ENCODE results near the gene JDP2.

The JDP2 gene

GRCh38 chr14:75452324-75452723, 24.5 kb downstream of the JDP2 start:
- H3K4me1 Mint-ChIP-seq (ENCODE audit: low read depth) = peaks cover 2% of the 10 kb centered on the region
- no peaks in the 10 kb centered on the region for H3K36me3 Mint-ChIP-seq
- H3K27ac Mint-ChIP-seq = no peak overlapping the region
- no peak overlapping the region for H3K4me3 Mint-ChIP-seq
- peaks cover 3% of the 10 kb centered on the region for H3K27me3 Mint-ChIP-seq
- H3K9me3 Mint-ChIP-seq (ENCODE audit: low read depth) = no peaks in the 10 kb centered on the region

DNA sequence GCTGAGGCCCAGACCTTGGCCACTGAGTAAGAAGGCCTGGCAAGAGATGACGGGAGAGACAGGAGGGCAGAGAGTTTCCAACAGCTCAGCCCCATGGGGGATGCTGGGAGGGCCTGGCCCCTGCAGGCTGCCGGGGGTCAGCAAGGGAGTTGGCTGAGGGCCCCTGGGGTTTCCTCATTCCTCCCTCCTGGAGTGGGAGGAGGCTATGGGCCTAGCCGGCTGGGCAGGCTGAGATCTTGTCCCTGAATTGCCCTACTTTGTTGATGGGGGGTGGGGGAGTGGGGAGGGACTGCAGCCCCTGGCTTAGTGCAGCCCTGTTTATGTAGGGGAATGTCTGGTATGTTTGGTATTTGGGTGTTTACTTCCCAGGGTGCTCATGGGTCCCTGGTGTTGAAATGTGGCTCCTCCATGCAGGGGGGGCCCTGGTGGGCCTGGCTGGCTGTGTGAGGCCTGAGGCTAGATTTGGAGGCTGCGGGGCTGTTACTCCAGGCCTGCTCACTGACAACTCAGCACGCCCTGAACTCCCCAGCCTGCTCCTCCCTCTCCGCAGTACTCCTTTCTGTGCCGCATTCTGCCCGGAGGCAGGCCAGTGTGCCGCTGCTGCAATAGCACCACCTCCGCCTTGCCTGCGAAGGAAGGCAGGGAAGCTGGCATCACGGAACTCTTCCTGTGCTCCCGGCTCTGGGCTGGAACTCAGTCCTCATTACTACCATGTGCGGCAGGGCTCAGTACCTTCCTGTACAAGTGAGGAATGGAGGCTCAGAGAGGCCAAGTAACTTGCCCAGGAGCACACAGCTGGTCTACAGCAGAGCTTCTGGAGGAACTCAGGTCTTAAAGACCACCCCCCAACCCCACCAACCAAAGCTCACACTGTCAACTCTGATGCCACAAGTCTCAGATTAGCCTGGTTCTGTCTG, 25.3 kb downstream of the JDP2 start:
- Mint-ChIP-seq H3K4me1 (ENCODE audit: low read depth) (peaks cover 2% of the 10 kb centered on the region), H3K36me3 (no peaks in the 10 kb centered on the region), H3K9me3 (ENCODE audit: low read depth) (no peaks in the 10 kb centered on the region), H3K4me3 (no peak overlapping the region), H3K27ac (no peak overlapping the region), H3K27me3 (peaks cover 3% of the 10 kb centered on the region)

DNA sequence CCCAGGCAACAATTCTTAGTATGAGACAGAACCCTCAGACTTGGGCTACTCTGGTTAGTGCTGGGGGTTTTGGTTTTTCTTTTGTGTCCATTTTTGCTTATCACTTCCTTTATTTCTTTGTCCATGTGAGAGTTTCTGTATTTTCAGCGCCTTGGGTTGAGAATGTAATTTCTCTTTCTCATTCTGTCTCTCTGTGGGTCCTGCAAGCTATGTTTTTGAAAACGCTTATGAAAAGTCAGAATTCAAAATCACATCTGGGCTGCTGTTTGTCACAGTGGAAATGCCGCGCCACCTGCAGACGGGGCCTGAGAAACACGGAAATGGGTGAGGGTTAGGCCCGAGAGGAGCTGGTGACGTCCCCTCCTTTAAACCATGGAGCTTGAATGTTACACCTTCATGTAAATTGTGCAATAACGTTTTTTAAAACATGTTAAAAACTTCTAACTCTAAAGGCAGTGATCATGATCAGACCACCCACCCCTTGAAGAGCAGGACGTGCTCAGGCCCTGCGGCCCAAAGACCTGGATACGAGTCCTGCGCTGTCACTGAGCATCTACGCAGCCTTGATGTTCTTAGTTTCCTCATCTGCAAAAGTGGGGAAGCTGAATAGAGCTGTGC, 26.1 kb downstream of the JDP2 start:
- Mint-ChIP-seq H3K9me3 (ENCODE audit: low read depth) (no peaks in the 10 kb centered on the region), H3K4me1 (ENCODE audit: low read depth) (peaks cover 6% of the 10 kb centered on the region), H3K27me3 (peaks cover 3% of the 10 kb centered on the region), H3K4me3 (no peak overlapping the region), H3K27ac (no peak overlapping the region), H3K36me3 (no peaks in the 10 kb centered on the region)

- Mint-ChIP-seq H3K4me1 (ENCODE audit: low read depth) (peaks cover 6% of the 10 kb centered on the region), H3K27me3 (no peaks in the 10 kb centered on the region)
These were observed 27.2 kb downstream of the JDP2 start for GRCh38 chr14:75454963-75455546.

DNA sequence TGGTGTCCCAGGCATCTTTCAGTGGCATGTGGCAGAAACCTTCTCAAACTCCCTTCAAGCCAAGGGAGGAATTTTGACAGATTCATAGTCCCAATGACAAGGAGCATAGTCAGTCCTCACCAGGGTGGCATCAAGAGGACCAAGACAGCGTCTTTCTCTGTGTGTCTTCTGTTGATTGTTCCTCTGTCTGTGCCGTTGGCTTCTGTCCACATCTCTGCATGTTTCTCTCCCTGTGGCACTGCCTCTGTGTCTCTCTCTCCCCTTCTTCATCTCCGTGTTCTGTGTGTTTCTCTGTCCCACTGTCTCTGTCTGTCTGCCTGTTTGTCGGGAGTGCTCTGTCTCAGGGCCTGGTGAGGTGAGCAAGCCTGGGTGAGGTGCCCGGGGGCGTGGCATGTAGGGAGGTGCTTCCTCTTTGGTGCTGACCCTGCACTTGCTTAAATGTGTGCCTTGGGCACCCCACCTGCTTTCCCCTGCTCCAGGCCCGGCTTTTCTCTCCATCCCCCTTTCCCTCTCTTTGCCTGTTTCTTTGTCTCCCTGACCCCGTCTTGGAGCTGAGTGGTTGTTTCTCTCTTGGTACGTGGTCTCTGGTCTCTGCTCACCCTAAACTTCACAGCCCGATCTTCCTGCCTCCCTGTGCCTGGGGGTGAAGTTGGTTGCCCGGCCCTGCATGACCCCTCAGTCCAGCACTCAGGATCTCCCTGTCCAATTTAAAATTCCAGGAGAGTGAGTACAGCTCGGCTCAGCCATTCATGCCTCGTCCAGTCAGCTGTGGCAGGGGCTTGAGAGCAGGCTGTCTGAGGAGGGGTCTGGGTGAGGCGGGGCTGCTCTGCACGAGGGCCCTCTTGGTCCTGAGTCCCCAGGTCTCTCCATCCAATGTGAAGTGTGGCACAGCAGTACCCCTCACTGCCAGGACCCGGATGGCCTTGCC, 28.5 kb downstream of the JDP2 start:
- peaks cover 6% of the 10 kb centered on the region for H3K4me1 Mint-ChIP-seq (ENCODE audit: low read depth)
- no peaks in the 10 kb centered on the region for H3K27me3 Mint-ChIP-seq
- H3K27ac Mint-ChIP-seq = no peak overlapping the region
- H3K4me3 Mint-ChIP-seq = no peak overlapping the region
- no peaks in the 10 kb centered on the region for H3K36me3 Mint-ChIP-seq
- no peaks in the 10 kb centered on the region for H3K9me3 Mint-ChIP-seq (ENCODE audit: low read depth)

More at GRCh38 chr14:75454963-75455546, 27.2 kb downstream of the JDP2 start:
- no peaks in the 10 kb centered on the region for H3K9me3 Mint-ChIP-seq (ENCODE audit: low read depth)
- H3K36me3 Mint-ChIP-seq = no peaks in the 10 kb centered on the region
- no peak overlapping the region for H3K27ac Mint-ChIP-seq
- H3K4me3 Mint-ChIP-seq = no peak overlapping the region

GRCh38 chr14:75456997-75457335, 29.1 kb downstream of the JDP2 start:
- Mint-ChIP-seq H3K4me3 (no peak overlapping the region), H3K27ac (no peak overlapping the region), H3K4me1 (ENCODE audit: low read depth) (peaks cover 6% of the 10 kb centered on the region), H3K36me3 (no peaks in the 10 kb centered on the region), H3K27me3 (no peaks in the 10 kb centered on the region), H3K9me3 (ENCODE audit: low read depth) (no peaks in the 10 kb centered on the region)

- H3K4me3 Mint-ChIP-seq = no peak overlapping the region
- no peaks in the 10 kb centered on the region for H3K27me3 Mint-ChIP-seq
- no peaks in the 10 kb centered on the region for H3K36me3 Mint-ChIP-seq
- no peak overlapping the region for H3K27ac Mint-ChIP-seq
- H3K4me1 Mint-ChIP-seq (ENCODE audit: low read depth) = peaks cover 6% of the 10 kb centered on the region
- no peaks in the 10 kb centered on the region for H3K9me3 Mint-ChIP-seq (ENCODE audit: low read depth)
These were observed 29.9 kb downstream of the JDP2 start for GRCh38 chr14:75457648-75458165.

DNA sequence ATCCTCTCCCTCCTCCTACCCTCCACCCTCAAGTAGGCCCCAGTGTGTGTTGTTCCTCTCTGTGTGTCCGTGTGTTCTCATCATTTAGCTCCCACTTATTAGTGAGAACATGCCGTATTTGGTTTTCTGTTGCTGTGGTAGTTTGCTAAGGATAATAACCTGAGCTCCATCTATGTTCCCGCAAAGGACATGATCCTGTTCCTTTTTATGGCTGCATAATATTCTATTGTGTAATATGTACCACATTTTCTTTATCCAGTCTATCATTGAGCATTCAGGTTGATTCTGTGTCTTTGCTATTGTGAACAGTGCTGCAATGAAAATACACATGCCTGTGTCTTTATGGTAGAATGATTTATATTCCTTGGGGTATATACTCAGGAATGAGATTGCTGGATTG, 30.5 kb downstream of the JDP2 start:
- H3K4me3 Mint-ChIP-seq = no peak overlapping the region
- no peaks in the 10 kb centered on the region for H3K36me3 Mint-ChIP-seq
- H3K4me1 Mint-ChIP-seq (ENCODE audit: low read depth) = peaks cover 6% of the 10 kb centered on the region
- H3K27ac Mint-ChIP-seq = no peak overlapping the region
- no peaks in the 10 kb centered on the region for H3K27me3 Mint-ChIP-seq
- no peaks in the 10 kb centered on the region for H3K9me3 Mint-ChIP-seq (ENCODE audit: low read depth)

DNA sequence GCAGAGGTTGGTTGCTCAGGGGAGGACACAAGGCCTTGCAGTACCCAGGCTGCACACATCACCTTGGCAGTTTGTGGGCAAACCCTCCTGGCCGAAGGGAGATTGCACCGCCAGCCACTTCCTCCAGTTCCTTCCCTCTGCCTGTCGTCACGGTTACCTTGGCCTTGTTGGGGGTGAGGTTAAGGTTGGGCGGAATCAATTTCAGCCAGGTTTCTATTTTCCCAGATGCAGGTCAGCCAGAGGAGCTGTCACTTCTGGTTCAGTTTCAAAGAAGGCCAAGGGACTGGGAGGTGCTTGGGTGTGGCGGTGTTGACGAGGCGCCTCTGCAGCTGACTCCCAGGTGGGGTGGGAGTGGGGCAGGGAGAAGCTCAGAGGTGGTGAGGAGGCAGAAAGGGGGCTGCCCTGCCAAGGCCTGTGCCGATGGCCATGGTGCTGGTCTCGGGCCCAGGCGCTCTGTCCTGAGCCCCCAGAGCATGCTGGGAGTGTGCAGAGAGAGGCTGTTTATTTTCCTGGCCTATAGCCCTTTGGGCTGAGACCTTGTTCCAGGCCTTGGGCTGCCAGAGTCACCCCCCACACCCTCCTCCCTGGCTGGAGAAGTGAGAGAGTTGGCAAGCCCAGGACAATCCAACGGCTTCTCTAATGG, 31.4 kb downstream of the JDP2 start:
- Mint-ChIP-seq H3K9me3 (ENCODE audit: low read depth) (no peaks in the 10 kb centered on the region), H3K4me3 (no peak overlapping the region), H3K27me3 (no peaks in the 10 kb centered on the region), H3K27ac (no peak overlapping the region), H3K4me1 (ENCODE audit: low read depth) (peaks cover 5% of the 10 kb centered on the region), H3K36me3 (no peaks in the 10 kb centered on the region)

GRCh38 chr14:75459791-75460190, 32.0 kb downstream of the JDP2 start:
- Mint-ChIP-seq H3K36me3 (no peaks in the 10 kb centered on the region), H3K4me1 (ENCODE audit: low read depth) (peaks cover 5% of the 10 kb centered on the region), H3K27me3 (no peaks in the 10 kb centered on the region), H3K27ac (no peak overlapping the region), H3K9me3 (ENCODE audit: low read depth) (no peaks in the 10 kb centered on the region), H3K4me3 (no peak overlapping the region)

DNA sequence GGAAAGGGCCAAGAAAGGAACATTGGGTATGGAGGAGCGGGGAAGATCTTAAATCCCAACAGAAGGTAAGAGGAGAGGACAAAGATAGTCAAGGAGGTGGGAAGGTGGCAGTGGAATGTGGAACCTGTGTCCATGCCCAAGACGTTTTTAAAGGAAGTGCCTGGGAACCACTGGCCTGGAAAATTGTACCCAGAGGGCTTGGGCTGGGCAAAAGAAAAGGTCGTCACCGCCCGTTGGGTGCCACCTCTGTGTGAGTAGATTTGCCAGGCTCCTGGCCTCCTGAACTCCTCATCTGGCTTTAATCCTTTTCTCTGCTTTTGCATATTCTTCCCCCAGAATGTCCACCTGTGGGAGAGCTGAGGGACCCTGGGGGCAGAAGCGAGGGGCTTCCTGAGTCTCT, 32.6 kb downstream of the JDP2 start:
- no peaks in the 10 kb centered on the region for H3K36me3 Mint-ChIP-seq
- no peaks in the 10 kb centered on the region for H3K9me3 Mint-ChIP-seq (ENCODE audit: low read depth)
- H3K4me3 Mint-ChIP-seq = no peak overlapping the region
- no peak overlapping the region for H3K27ac Mint-ChIP-seq
- H3K27me3 Mint-ChIP-seq = no peaks in the 10 kb centered on the region
- H3K4me1 Mint-ChIP-seq (ENCODE audit: low read depth) = peaks cover 5% of the 10 kb centered on the region

DNA sequence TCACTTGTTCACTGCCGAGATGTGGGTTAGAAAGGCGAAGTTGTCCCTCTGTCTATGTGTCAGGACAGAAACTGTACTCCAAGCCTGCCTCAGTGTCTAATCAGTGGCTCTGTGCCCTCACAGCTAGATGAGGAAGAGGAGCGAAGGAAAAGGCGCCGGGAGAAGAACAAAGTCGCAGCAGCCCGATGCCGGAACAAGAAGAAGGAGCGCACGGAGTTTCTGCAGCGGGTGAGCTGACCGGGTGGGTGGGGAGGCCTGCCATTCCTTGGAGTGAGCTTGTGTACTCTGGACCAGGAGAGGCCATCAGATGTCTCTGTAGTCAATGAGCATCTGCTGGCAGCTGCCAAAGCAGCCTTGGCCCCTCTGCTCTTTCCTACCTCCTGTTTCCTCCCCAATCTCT, 33.5 kb downstream of the JDP2 start:
- Mint-ChIP-seq H3K36me3 (no peaks in the 10 kb centered on the region), H3K4me1 (ENCODE audit: low read depth) (peaks cover 5% of the 10 kb centered on the region), H3K27ac (no peak overlapping the region), H3K27me3 (no peaks in the 10 kb centered on the region), H3K9me3 (ENCODE audit: low read depth) (no peaks in the 10 kb centered on the region), H3K4me3 (no peak overlapping the region)

- no peak overlapping the region for H3K27ac Mint-ChIP-seq
- H3K4me1 Mint-ChIP-seq (ENCODE audit: low read depth) = peaks cover 5% of the 10 kb centered on the region
- H3K9me3 Mint-ChIP-seq (ENCODE audit: low read depth) = no peaks in the 10 kb centered on the region
- H3K36me3 Mint-ChIP-seq = no peaks in the 10 kb centered on the region
- H3K27me3 Mint-ChIP-seq = no peaks in the 10 kb centered on the region
- H3K4me3 Mint-ChIP-seq = no peak overlapping the region
These were observed 34.0 kb downstream of the JDP2 start for GRCh38 chr14:75461755-75462349.

GRCh38 chr14:75464626-75465025, 36.8 kb downstream of the JDP2 start:
- Mint-ChIP-seq H3K27me3 (no peaks in the 10 kb centered on the region), H3K36me3 (peaks cover 2% of the 10 kb centered on the region), H3K9me3 (ENCODE audit: low read depth) (no peaks in the 10 kb centered on the region), H3K4me3 (no peak overlapping the region), H3K27ac (no peak overlapping the region), H3K4me1 (ENCODE audit: low read depth) (no peaks in the 10 kb centered on the region)

Measured in activated naive CD8-positive, alpha-beta T cell (primary cell).